ENCODE measurements around the gene NFS1.

NFS1 gene

GRCh38 chr20:35660122-35660937 is 38.8 kb downstream of the NFS1 start:
- in situ Hi-C loops (cut with MboI; ENCODE audit: low sequenced_read_pairs, unreplicated experiment): no loop called here
- TF ChIP-seq, protein P1, sequence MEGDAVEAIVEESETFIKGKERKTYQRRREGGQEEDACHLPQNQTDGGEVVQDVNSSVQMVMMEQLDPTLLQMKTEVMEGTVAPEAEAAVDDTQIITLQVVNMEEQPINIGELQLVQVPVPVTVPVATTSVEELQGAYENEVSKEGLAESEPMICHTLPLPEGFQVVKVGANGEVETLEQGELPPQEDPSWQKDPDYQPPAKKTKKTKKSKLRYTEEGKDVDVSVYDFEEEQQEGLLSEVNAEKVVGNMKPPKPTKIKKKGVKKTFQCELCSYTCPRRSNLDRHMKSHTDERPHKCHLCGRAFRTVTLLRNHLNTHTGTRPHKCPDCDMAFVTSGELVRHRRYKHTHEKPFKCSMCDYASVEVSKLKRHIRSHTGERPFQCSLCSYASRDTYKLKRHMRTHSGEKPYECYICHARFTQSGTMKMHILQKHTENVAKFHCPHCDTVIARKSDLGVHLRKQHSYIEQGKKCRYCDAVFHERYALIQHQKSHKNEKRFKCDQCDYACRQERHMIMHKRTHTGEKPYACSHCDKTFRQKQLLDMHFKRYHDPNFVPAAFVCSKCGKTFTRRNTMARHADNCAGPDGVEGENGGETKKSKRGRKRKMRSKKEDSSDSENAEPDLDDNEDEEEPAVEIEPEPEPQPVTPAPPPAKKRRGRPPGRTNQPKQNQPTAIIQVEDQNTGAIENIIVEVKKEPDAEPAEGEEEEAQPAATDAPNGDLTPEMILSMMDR (IDR thresholded peaks at IDR 0.05; ENCODE audit: borderline replicate concordance, control extremely low read depth, extremely low read depth, insufficient read depth, missing control alignments): no peak
- DNase-seq (ENCODE audit: low spot score): no peak

DNA sequence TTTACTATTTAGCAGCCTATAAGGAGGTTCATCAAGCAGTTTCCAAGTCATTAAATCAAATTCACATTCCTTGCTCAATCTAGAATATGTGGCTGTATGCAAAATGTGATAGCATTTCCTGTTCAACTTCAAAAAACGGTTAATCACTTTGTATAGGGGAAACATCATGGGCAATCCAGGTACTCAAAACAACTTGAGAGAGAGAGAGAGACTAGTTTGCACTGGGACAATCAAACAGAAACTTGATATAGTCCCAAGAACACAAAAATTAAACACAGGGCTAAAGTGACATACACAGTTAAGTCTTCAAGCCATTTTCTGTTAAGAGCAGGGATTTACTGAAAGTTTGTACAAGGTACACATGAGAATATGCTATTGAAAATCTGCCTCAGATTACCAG is 41.9 kb downstream of the NFS1 start:
- in situ Hi-C loops (cut with MboI; ENCODE audit: low sequenced_read_pairs, unreplicated experiment): no loop called here

DNA sequence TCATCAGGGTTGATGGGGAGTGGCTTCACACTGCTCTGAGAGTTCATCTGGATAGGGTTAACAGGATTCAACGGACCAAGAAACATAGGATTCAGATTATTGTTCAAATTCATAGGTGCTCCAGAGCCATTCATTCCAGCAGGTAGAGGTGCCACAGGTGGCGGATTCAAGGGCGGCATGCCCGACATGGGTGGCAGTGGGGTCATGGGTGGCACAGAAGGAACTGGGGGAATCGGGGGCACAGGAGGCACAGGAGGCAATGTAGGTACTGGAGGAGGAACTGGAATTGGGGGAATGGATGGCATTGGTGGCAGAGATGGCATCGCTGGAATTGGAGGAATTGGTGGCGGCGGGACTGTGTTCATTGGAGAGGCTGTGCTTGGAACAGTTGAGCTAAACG is 44.7 kb downstream of the NFS1 start:
- TF ChIP-seq, protein P1 (IDR thresholded peaks at IDR 0.05; ENCODE audit: borderline replicate concordance, control extremely low read depth, extremely low read depth, insufficient read depth, missing control alignments): no peak
- DNase-seq (ENCODE audit: low spot score): no peak
- in situ Hi-C loops (cut with MboI; ENCODE audit: low sequenced_read_pairs, unreplicated experiment): no loop called here

More for the DNA sequence above, 41.9 kb downstream of the NFS1 start:
- TF ChIP-seq, protein P1 (IDR thresholded peaks at IDR 0.05; ENCODE audit: borderline replicate concordance, control extremely low read depth, extremely low read depth, insufficient read depth, missing control alignments): no peak
- no peak for DNase-seq (ENCODE audit: low spot score)

GRCh38 chr20:35653893-35654292 is 45.3 kb downstream of the NFS1 start:
- DNase-seq (ENCODE audit: low spot score): no peak
- TF ChIP-seq, protein P1 (IDR thresholded peaks at IDR 0.05; ENCODE audit: borderline replicate concordance, control extremely low read depth, extremely low read depth, insufficient read depth, missing control alignments): no peak
- in situ Hi-C loops (cut with MboI; ENCODE audit: low sequenced_read_pairs, unreplicated experiment): no loop called here

GRCh38 chr20:35653430-35653734 is 45.8 kb downstream of the NFS1 start:
- in situ Hi-C loops (cut with MboI; ENCODE audit: low sequenced_read_pairs, unreplicated experiment): no loop called here
- DNase-seq (ENCODE audit: low spot score): no peak
- TF ChIP-seq, protein P1 (IDR thresholded peaks at IDR 0.05; ENCODE audit: borderline replicate concordance, control extremely low read depth, extremely low read depth, insufficient read depth, missing control alignments): no peak

DNA sequence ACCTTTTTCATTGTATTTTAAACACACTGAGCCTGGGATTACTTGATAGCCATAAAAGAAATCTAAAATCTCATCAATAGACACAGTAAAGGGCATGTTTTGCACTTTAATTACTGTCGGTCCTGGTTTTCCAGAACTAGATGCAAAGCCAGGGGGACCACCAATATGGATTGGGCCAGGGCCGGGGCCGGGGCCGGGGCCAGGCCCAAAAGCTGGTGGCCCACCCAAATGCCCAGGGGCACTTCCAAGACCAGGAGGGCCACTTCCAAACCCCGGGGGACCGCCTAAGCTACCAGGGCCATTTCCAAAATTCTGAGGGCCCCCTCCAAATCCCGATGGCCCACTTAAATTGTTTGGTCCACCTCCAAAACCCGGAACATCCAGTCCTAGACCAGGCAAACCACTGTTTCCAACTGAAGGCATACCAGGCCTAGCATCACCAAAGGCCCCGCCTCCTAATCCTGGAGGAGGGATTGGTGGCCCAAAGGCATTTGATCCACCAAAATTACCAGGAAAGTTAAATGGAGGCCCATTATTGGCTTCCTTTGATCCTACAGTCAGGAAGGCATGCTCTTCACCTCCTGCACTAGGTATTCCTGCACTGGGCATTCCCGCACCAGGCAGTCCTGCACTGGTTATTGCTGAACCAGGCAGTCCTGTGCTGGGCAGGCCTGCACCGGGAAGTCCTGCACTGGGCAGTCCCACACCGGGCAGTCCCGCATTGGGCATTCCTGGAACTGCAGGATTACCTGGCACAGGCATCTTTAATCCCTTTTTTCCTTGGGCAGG is 46.3 kb downstream of the NFS1 start:
- TF ChIP-seq, protein P1 (IDR thresholded peaks at IDR 0.05; ENCODE audit: borderline replicate concordance, control extremely low read depth, extremely low read depth, insufficient read depth, missing control alignments): no peak
- in situ Hi-C loops (cut with MboI; ENCODE audit: low sequenced_read_pairs, unreplicated experiment): no loop called here

More for the DNA sequence above, 46.3 kb downstream of the NFS1 start:
- no peak for DNase-seq (ENCODE audit: low spot score)
